ENCODE results near the gene CCN2.

- TF ChIP-seq CTCF (IDR thresholded peaks at IDR 0.05) (no peak), POLR2A (IDR thresholded peaks at IDR 0.05) (no peak), POLR2AphosphoS5 (IDR thresholded peaks at IDR 0.05) (peak; percentile 63)
Observed at GRCh38 chr6:131954775-131955107, 3.6 kb upstream of the CCN2 start.
